ENCODE measurements around the gene BBS9.
A peak's percentile ranks its signal among the peaks of the same experiment; 100 is the strongest.

DNA sequence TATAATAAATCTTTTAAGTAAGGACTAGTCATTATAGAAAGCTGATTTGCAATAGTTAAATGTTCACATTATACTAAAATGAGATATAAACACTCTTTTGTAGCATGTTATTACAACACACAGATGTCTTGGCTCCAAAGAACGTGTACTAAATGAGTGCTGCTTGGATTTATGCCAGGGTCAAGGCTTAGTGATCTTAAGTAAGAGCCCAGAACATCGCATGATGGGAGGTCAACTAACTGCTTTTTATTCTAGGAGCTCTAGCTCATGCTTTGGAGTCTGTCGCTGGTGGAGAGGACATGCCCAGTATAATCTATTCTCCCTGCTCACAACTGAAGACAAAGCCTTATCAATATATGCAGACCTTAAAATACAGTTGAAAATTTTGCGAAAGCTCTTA lies 315.1 kb downstream of the BBS9 start:
- TF ChIP-seq, protein P1, sequence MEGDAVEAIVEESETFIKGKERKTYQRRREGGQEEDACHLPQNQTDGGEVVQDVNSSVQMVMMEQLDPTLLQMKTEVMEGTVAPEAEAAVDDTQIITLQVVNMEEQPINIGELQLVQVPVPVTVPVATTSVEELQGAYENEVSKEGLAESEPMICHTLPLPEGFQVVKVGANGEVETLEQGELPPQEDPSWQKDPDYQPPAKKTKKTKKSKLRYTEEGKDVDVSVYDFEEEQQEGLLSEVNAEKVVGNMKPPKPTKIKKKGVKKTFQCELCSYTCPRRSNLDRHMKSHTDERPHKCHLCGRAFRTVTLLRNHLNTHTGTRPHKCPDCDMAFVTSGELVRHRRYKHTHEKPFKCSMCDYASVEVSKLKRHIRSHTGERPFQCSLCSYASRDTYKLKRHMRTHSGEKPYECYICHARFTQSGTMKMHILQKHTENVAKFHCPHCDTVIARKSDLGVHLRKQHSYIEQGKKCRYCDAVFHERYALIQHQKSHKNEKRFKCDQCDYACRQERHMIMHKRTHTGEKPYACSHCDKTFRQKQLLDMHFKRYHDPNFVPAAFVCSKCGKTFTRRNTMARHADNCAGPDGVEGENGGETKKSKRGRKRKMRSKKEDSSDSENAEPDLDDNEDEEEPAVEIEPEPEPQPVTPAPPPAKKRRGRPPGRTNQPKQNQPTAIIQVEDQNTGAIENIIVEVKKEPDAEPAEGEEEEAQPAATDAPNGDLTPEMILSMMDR (IDR thresholded peaks at IDR 0.05), result no peak
- TF ChIP-seq POLR2A (IDR thresholded peaks at IDR 0.05), result no peak
- TF ChIP-seq EP300 (IDR thresholded peaks at IDR 0.05), result no peak
- TF ChIP-seq POLR2AphosphoS5 (IDR thresholded peaks at IDR 0.05), result peak; percentile 62

Data from gastroesophageal sphincter (tissue), 3 donors.